ENCODE results near the gene IL20. TPM values are rescaled to one million over a fixed set of nuclear protein-coding genes. Genes with fewer than 3 reads are reported as not detected.

IL20 gene
- total RNA-seq, 4 donors from 2014 or later, result not detected

- no peak overlapping the region for H3K4me3 ChIP-seq
- H3K4me1 ChIP-seq, result peaks cover 0 to 12% (median 4%) of the 10 kb centered on the region in 4 donors
- H3K27me3 ChIP-seq, result no peaks in the 10 kb centered on the region
- DNase-seq, result no peak
- no peaks in the 10 kb centered on the region for H3K36me3 ChIP-seq
- TF ChIP-seq CTCF (IDR thresholded peaks at IDR 0.05) (no peak), POLR2A (IDR thresholded peaks at IDR 0.05) (no peak)
- H3K27ac ChIP-seq, result no peak overlapping the region
- no peaks in the 10 kb centered on the region for H3K9me3 ChIP-seq
Measured at GRCh38 chr1:206826394-206826793, 39.0 kb upstream of the IL20 start.

GRCh38 chr1:206828061-206828460, 37.4 kb upstream of the IL20 start:
- Histone ChIP-seq H3K4me3 (no peak overlapping the region), H3K36me3 (no peaks in the 10 kb centered on the region), H3K27ac (no peak overlapping the region), H3K27me3 (no peaks in the 10 kb centered on the region), H3K9me3 (no peaks in the 10 kb centered on the region), H3K4me1 (peaks cover 0 to 12% (median 4%) of the 10 kb centered on the region in 4 donors)
- TF ChIP-seq CTCF (IDR thresholded peaks at IDR 0.05), result no peak
- DNase-seq, result no peak

DNA sequence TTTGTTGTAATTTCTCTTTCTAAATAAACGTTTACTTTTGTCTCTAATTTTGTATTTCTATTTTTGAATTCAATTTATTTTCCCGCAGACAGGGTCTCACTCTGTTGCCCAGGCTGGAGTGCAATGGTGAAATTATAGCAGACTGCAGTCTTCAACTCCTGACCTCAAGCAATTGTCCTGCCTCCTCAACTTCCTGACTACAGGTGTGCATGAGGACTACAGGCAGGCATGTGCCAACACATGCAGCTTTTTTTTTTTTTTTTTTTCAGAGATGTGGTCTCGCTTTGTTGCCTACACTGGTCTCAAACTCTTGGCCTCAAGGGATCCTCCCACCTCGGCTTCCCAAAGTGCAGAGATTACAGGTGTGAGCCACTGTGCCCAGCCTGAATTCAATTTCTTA, 36.7 kb upstream of the IL20 start:
- Histone ChIP-seq H3K27me3 (no peaks in the 10 kb centered on the region), H3K36me3 (no peaks in the 10 kb centered on the region), H3K27ac (no peak overlapping the region), H3K4me3 (no peak overlapping the region), H3K4me1 (peaks cover 0 to 15% (median 6%) of the 10 kb centered on the region in 4 donors), H3K9me3 (no peaks in the 10 kb centered on the region)
- peak in 1 of 3 donors; percentile 24 for DNase-seq
- TF ChIP-seq POLR2A (IDR thresholded peaks at IDR 0.05) (no peak), CTCF (IDR thresholded peaks at IDR 0.05) (peak in 2 of 6 experiments; percentile 3 to 6)

DNA sequence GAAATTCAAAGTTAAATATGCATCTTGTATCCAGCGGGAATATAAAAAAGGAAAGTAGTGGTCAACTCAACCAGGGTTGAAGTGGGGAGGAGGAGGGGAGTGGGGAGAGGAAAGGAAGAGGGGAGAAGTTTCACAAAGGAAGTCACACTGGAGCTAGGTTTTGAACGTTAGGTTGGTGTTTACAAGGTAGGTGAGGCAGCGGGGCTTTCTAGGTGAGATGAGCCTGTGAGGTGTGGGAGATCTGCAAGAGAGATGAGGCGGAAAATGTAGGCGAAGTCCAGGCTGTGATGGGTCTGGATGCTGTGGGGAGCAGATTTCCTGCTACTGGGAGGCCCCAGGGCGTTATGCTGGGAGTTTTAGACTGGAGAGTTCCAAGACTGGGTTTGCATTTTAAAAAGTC, 36.1 kb upstream of the IL20 start:
- H3K27me3 ChIP-seq, result no peaks in the 10 kb centered on the region
- no peak for TF ChIP-seq CTCF (IDR thresholded peaks at IDR 0.05)
- no peak for TF ChIP-seq POLR2A (IDR thresholded peaks at IDR 0.05)
- no peak overlapping the region for H3K4me3 ChIP-seq
- peak in 1 of 3 donors; percentile 54 for DNase-seq
- H3K9me3 ChIP-seq, result no peaks in the 10 kb centered on the region
- peak overlapping the region in 1 of 4 donors; percentile 25 for H3K27ac ChIP-seq
- H3K4me1 ChIP-seq, result peaks cover 0 to 15% (median 5%) of the 10 kb centered on the region in 4 donors
- H3K36me3 ChIP-seq, result no peaks in the 10 kb centered on the region

DNA sequence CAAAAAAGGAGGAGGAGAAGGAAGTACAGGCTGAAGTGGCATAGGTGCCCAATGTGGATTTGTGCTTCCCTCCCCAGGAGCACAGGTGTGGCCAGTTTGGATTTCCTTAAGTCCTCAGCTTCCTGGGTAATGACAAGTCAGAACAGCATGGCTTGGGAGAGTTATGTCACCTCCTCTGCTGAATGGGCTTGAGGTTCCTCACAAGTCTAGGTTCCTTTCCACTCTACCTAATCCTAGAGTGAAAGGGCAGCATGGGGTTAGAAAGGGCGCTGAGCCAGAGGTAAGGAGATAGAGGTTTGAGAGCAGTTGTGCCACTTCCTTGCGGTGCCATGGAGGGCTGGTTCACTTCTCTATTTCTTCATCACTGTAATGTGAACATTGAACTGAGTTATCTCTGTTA, 35.5 kb upstream of the IL20 start:
- H3K27me3 ChIP-seq, result no peaks in the 10 kb centered on the region
- H3K36me3 ChIP-seq, result no peaks in the 10 kb centered on the region
- H3K27ac ChIP-seq, result peak overlapping the region in 1 of 4 donors; percentile 25
- TF ChIP-seq CTCF (IDR thresholded peaks at IDR 0.05) (no peak), POLR2A (IDR thresholded peaks at IDR 0.05) (no peak)
- H3K4me3 ChIP-seq, result no peak overlapping the region
- peaks cover 0 to 15% (median 5%) of the 10 kb centered on the region in 4 donors for H3K4me1 ChIP-seq
- H3K9me3 ChIP-seq, result no peaks in the 10 kb centered on the region
- peak in 1 of 3 donors; percentile 35 for DNase-seq

GRCh38 chr1:206831650-206832049, 33.8 kb upstream of the IL20 start:
- H3K27me3 ChIP-seq, result no peaks in the 10 kb centered on the region
- no peaks in the 10 kb centered on the region for H3K36me3 ChIP-seq
- H3K27ac ChIP-seq, result no peak overlapping the region
- no peak overlapping the region for H3K4me3 ChIP-seq
- H3K9me3 ChIP-seq, result no peaks in the 10 kb centered on the region
- TF ChIP-seq CTCF (IDR thresholded peaks at IDR 0.05) (no peak), POLR2A (IDR thresholded peaks at IDR 0.05) (no peak)
- peaks cover 0 to 15% (median 5%) of the 10 kb centered on the region in 4 donors for H3K4me1 ChIP-seq
- no peak for DNase-seq
